ENCODE measurements around the gene IFITM10.

Gene IFITM10

GRCh38 chr11:1750481-1750839, at the start of gene IFITM10:
IFITM10 (minus strand) TSS chr11:1750595; CDS start chr11:1750442, 153 bp downstream.
- no peak for DNase-seq (ENCODE audit: low spot score)

GRCh38 chr11:1797391-1798125, 47.2 kb upstream of the IFITM10 start:
- no peak for DNase-seq (ENCODE audit: low spot score)

GRCh38 chr11:1796413-1797011, 46.1 kb upstream of the IFITM10 start:
- DNase-seq (ENCODE audit: low spot score): no peak

GRCh38 chr11:1793081-1793480, 42.7 kb upstream of the IFITM10 start:
- no peak for DNase-seq (ENCODE audit: low spot score)

GRCh38 chr11:1792461-1792860, 42.1 kb upstream of the IFITM10 start:
- DNase-seq (ENCODE audit: low spot score): no peak

GRCh38 chr11:1791912-1792311, 41.5 kb upstream of the IFITM10 start:
- DNase-seq (ENCODE audit: low spot score): no peak

GRCh38 chr11:1786466-1786865, 36.1 kb upstream of the IFITM10 start:
- no peak for DNase-seq (ENCODE audit: low spot score)

GRCh38 chr11:1785749-1786413, 35.5 kb upstream of the IFITM10 start:
- DNase-seq (ENCODE audit: low spot score): no peak

GRCh38 chr11:1784761-1785650, 34.6 kb upstream of the IFITM10 start:
- DNase-seq (ENCODE audit: low spot score): no peak

GRCh38 chr11:1783725-1784529, 33.5 kb upstream of the IFITM10 start:
- no peak for DNase-seq (ENCODE audit: low spot score)

GRCh38 chr11:1782831-1783724, 32.7 kb upstream of the IFITM10 start:
- no peak for DNase-seq (ENCODE audit: low spot score)

GRCh38 chr11:1782031-1782590, 31.7 kb upstream of the IFITM10 start:
- DNase-seq (ENCODE audit: low spot score): no peak

- no peak for DNase-seq (ENCODE audit: low spot score)
Observed at GRCh38 chr11:1781593-1781975, 31.2 kb upstream of the IFITM10 start.

- no peak for DNase-seq (ENCODE audit: low spot score)
Observed at GRCh38 chr11:1780700-1781592, 30.6 kb upstream of the IFITM10 start.

GRCh38 chr11:1779806-1780699, 29.7 kb upstream of the IFITM10 start:
- DNase-seq (ENCODE audit: low spot score): no peak

GRCh38 chr11:1779034-1779805, 28.8 kb upstream of the IFITM10 start:
- DNase-seq (ENCODE audit: low spot score): no peak
